Spleen (tissue), 7 donors: ENCODE measurements around the gene JPH4.

ENCODE experiments used
- CTCF ChIP-seq, 11 experiments: fragments of 200-600 bp in 7 of 11; fragments of 450-650 bp in 4 of 11; sonication (generic) in 4 of 11; IDR thresholded peaks in 8 of 11; conservative IDR thresholded peaks in 3 of 11; 1 replicate in 7 of 11; 2 replicates in 4 of 11; pipeline versions ENCODE4 v1.4.0 to v1.8.0; 2016 to 2021; ENCODE audit warnings: antibody characterized with exemption in 11 of 11, inconsistent platforms in 4 of 11, mild to moderate bottlenecking in 1 of 11
- POLR2A ChIP-seq, 3 donors: fragments of 450-650 bp; IDR thresholded peaks; one replicate each; pipeline ENCODE4 v1.5.1; 2017; ENCODE audit warnings: antibody characterized with exemption in 3 of 3, mild to moderate bottlenecking in 1 of 3
- POLR2AphosphoS5 ChIP-seq, 3 donors: sonication (generic); formaldehyde crosslinking; IDR thresholded peaks; one replicate each; pipeline ENCODE4 v1.5.1; 2017; ENCODE audit warnings: antibody characterized with exemption in 3 of 3
- donor health status: DM: no; HTN: no; CAD: no; lungs with moderate emphysema.
- donor health status: DM: no; HTN: no; CAD: no.
- donor health status: DM: no; HTN: no; CAD: no.

- TF ChIP-seq POLR2A (IDR thresholded peaks at IDR 0.05) (no peak), POLR2AphosphoS5 (IDR thresholded peaks at IDR 0.05) (no peak), CTCF (IDR thresholded peaks at IDR 0.05 in 8 of 11, conservative IDR thresholded peaks at IDR 0.05 in 3 of 11) (no peak)
Observed at GRCh38 chr14:23601424-23601823, 22.8 kb upstream of the JPH4 start.
